ENCODE measurements around the gene TMEM161B.
"Not testable (repeated sequence)": the region's sequence is repeated elsewhere in the genome, so short reads cannot be mapped to it uniquely, and the experiment has no call there.

TMEM161B gene

GRCh38 chr5:88268385-88269184 is at the start of gene TMEM161B:
Gene TMEM161B, minus strand, starts transcription at chr5:88268845. Its CDS starts 122 bp downstream, at chr5:88268723.
- peak; percentile 63 for DNase-seq (ENCODE audit: low read depth)

GRCh38 chr5:88304356-88304755 is 35.7 kb upstream of the TMEM161B start:
- DNase-seq (ENCODE audit: low read depth) = no peak

GRCh38 chr5:88298425-88298824 is 29.8 kb upstream of the TMEM161B start:
- peak; percentile 11 for DNase-seq (ENCODE audit: low read depth)

- peak; percentile 40 for DNase-seq (ENCODE audit: low read depth)
Measured at GRCh38 chr5:88290801-88291200, 22.2 kb upstream of the TMEM161B start.

GRCh38 chr5:88288528-88289197 is 20.0 kb upstream of the TMEM161B start:
- no peak for DNase-seq (ENCODE audit: low read depth)

- DNase-seq (ENCODE audit: low read depth) = no peak
Measured at GRCh38 chr5:88287846-88288527, 19.3 kb upstream of the TMEM161B start.

- no peak for DNase-seq (ENCODE audit: low read depth)
Measured at GRCh38 chr5:88287302-88287701, 18.7 kb upstream of the TMEM161B start.

- no peak for DNase-seq (ENCODE audit: low read depth)
Measured at GRCh38 chr5:88283690-88284089, 15.0 kb upstream of the TMEM161B start.

GRCh38 chr5:88281322-88281721 is 12.7 kb upstream of the TMEM161B start:
- no peak for DNase-seq (ENCODE audit: low read depth)

GRCh38 chr5:88279584-88279983 is 10.9 kb upstream of the TMEM161B start:
- no peak for DNase-seq (ENCODE audit: low read depth)

- no peak for DNase-seq (ENCODE audit: low read depth)
Measured at GRCh38 chr5:88276378-88276777, 7.7 kb upstream of the TMEM161B start.

- no peak for DNase-seq (ENCODE audit: low read depth)
Measured at GRCh38 chr5:88275581-88275980, 6.9 kb upstream of the TMEM161B start.

GRCh38 chr5:88269222-88269771 is 652 bp upstream of the TMEM161B start:
- DNase-seq (ENCODE audit: low read depth) = no peak

GRCh38 chr5:88264565-88264964 is 4.1 kb downstream of the TMEM161B start:
- DNase-seq (ENCODE audit: low read depth) = not testable (repeated sequence)

- DNase-seq (ENCODE audit: low read depth) = no peak
Measured at GRCh38 chr5:88263349-88263748, 5.3 kb downstream of the TMEM161B start.

- no peak for DNase-seq (ENCODE audit: low read depth)
Measured at GRCh38 chr5:88262116-88262515, 6.5 kb downstream of the TMEM161B start.

GRCh38 chr5:88258636-88259035 is 10.0 kb downstream of the TMEM161B start:
- no peak for DNase-seq (ENCODE audit: low read depth)

GRCh38 chr5:88256872-88257271 is 11.8 kb downstream of the TMEM161B start:
- no peak for DNase-seq (ENCODE audit: low read depth)

- DNase-seq (ENCODE audit: low read depth) = no peak
Measured at GRCh38 chr5:88256037-88256436, 12.6 kb downstream of the TMEM161B start.

GRCh38 chr5:88254320-88254719 is 14.3 kb downstream of the TMEM161B start:
- no peak for DNase-seq (ENCODE audit: low read depth)

- no peak for DNase-seq (ENCODE audit: low read depth)
Measured at GRCh38 chr5:88251048-88251711, 17.5 kb downstream of the TMEM161B start.

GRCh38 chr5:88250010-88250409 is 18.6 kb downstream of the TMEM161B start:
- DNase-seq (ENCODE audit: low read depth) = no peak

All from HS-5 (cell line).